RCC 7860 (cell line): ENCODE measurements around the gene KLHL6.

Source experiments
- DNase-seq: peaks from one replicate; pipeline ENCODE4 v3.0.0-alpha.2; 2015; ENCODE audit warnings: low spot score
- FAIRE-seq: peaks from 2 replicates; lab custom pipeline; 2012; peaks lifted over from hg19 to GRCh38; lab: Jason Lieb, UNC

Gene KLHL6

GRCh38 chr3:183508821-183509220, 46.7 kb downstream of the KLHL6 start:
- DNase-seq (no peak), FAIRE-seq (no peak)

- no peak for DNase-seq
- FAIRE-seq, result no peak
These were observed 48.0 kb downstream of the KLHL6 start for GRCh38 chr3:183507551-183507950.

- no peak for FAIRE-seq
- no peak for DNase-seq
These were observed 48.7 kb downstream of the KLHL6 start for GRCh38 chr3:183506674-183507320.

GRCh38 chr3:183504597-183504996, 50.9 kb downstream of the KLHL6 start:
- DNase-seq (no peak), FAIRE-seq (no peak)

GRCh38 chr3:183503746-183504145, 51.8 kb downstream of the KLHL6 start:
- no peak for FAIRE-seq
- no peak for DNase-seq

GRCh38 chr3:183502237-183503181, 53.0 kb downstream of the KLHL6 start:
- DNase-seq (no peak), FAIRE-seq (no peak)

GRCh38 chr3:183500981-183501704, 54.4 kb downstream of the KLHL6 start:
- DNase-seq (no peak), FAIRE-seq (no peak)

- no peak for DNase-seq
- no peak for FAIRE-seq
These were observed 55.2 kb downstream of the KLHL6 start for GRCh38 chr3:183500319-183500718.

- DNase-seq, result no peak
- no peak for FAIRE-seq
These were observed 56.9 kb downstream of the KLHL6 start for GRCh38 chr3:183498634-183499033.

- DNase-seq (no peak), FAIRE-seq (no peak)
These were observed 58.2 kb downstream of the KLHL6 start for GRCh38 chr3:183497313-183497712.

- FAIRE-seq (no peak), DNase-seq (no peak)
These were observed 59.2 kb downstream of the KLHL6 start for GRCh38 chr3:183496311-183496710.

- FAIRE-seq, result no peak
- DNase-seq, result no peak
These were observed 61.2 kb downstream of the KLHL6 start for GRCh38 chr3:183494341-183494740.

GRCh38 chr3:183493296-183494045, 62.0 kb downstream of the KLHL6 start:
- FAIRE-seq (no peak), DNase-seq (no peak)

- FAIRE-seq (no peak), DNase-seq (no peak)
These were observed 62.7 kb downstream of the KLHL6 start for GRCh38 chr3:183492849-183493179.

GRCh38 chr3:183491923-183492848, 63.3 kb downstream of the KLHL6 start:
- FAIRE-seq (no peak), DNase-seq (no peak)

GRCh38 chr3:183491109-183491922, 64.2 kb downstream of the KLHL6 start:
- DNase-seq, result no peak
- FAIRE-seq, result no peak

- FAIRE-seq (no peak), DNase-seq (no peak)
These were observed 64.9 kb downstream of the KLHL6 start for GRCh38 chr3:183490653-183491052.

GRCh38 chr3:183490211-183490601, 65.3 kb downstream of the KLHL6 start:
- FAIRE-seq (no peak), DNase-seq (no peak)
